Nephron progenitor cell (in vitro differentiated cells): ENCODE results near the gene KCNA2.

ENCODE experiments used
- DNase-seq: peaks from one replicate; pipeline ENCODE4 v3.0.0; 2021
- H3K27ac Mint-ChIP-seq: 2 replicates; pipeline ENCODE4 v1.8.0; 2021; ENCODE audit warnings: mild to moderate bottlenecking, moderate library complexity, mixed read lengths
- H3K27me3 Mint-ChIP-seq: 2 replicates; pipeline ENCODE4 v1.8.0; 2021; ENCODE audit warnings: mild to moderate bottlenecking, low read depth, mixed read lengths; ENCODE audit not compliant: poor library complexity
- H3K36me3 Mint-ChIP-seq: 2 replicates; pipeline ENCODE4 v1.8.0; 2021; ENCODE audit warnings: low read depth, mixed read lengths
- H3K4me1 Mint-ChIP-seq: 2 replicates; pipeline ENCODE4 v1.8.0; 2021; ENCODE audit warnings: mixed read lengths
- H3K4me3 Mint-ChIP-seq: 2 replicates; pipeline ENCODE4 v1.8.0; 2021; ENCODE audit warnings: mild to moderate bottlenecking, moderate library complexity, mixed read lengths
- H3K9me3 Mint-ChIP-seq: 2 replicates; pipeline ENCODE4 v1.8.0; 2021; ENCODE audit warnings: mild to moderate bottlenecking, moderate library complexity, mixed read lengths
- TF ChIP-seq, protein P1 (sequence below): fragments of 200-600 bp; sonication (generic); IDR thresholded peaks from 2 replicates; pipeline ENCODE4 v1.5.0; 2021; ENCODE audit warnings: antibody characterized with exemption

Gene KCNA2

GRCh38 chr1:110603058-110603457 is 3.1 kb downstream of the KCNA2 start:
- no peak overlapping the region for H3K4me3 Mint-ChIP-seq
- no peak overlapping the region for H3K27ac Mint-ChIP-seq
- H3K27me3 Mint-ChIP-seq, result peaks cover 68% of the 10 kb centered on the region
- no peak for DNase-seq
- no peaks in the 10 kb centered on the region for H3K36me3 Mint-ChIP-seq
- peaks cover 13% of the 10 kb centered on the region for H3K4me1 Mint-ChIP-seq
- TF ChIP-seq, protein P1, sequence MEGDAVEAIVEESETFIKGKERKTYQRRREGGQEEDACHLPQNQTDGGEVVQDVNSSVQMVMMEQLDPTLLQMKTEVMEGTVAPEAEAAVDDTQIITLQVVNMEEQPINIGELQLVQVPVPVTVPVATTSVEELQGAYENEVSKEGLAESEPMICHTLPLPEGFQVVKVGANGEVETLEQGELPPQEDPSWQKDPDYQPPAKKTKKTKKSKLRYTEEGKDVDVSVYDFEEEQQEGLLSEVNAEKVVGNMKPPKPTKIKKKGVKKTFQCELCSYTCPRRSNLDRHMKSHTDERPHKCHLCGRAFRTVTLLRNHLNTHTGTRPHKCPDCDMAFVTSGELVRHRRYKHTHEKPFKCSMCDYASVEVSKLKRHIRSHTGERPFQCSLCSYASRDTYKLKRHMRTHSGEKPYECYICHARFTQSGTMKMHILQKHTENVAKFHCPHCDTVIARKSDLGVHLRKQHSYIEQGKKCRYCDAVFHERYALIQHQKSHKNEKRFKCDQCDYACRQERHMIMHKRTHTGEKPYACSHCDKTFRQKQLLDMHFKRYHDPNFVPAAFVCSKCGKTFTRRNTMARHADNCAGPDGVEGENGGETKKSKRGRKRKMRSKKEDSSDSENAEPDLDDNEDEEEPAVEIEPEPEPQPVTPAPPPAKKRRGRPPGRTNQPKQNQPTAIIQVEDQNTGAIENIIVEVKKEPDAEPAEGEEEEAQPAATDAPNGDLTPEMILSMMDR, result no peak
- no peaks in the 10 kb centered on the region for H3K9me3 Mint-ChIP-seq

- Mint-ChIP-seq H3K27ac (no peak overlapping the region), H3K27me3 (peaks cover 62% of the 10 kb centered on the region), H3K4me3 (no peak overlapping the region), H3K4me1 (peaks cover 13% of the 10 kb centered on the region), H3K36me3 (no peaks in the 10 kb centered on the region), H3K9me3 (no peaks in the 10 kb centered on the region)
- no peak for DNase-seq
- TF ChIP-seq, protein P1, result no peak
These were observed 3.7 kb downstream of the KCNA2 start for GRCh38 chr1:110602466-110602865.

- peaks cover 13% of the 10 kb centered on the region for H3K4me1 Mint-ChIP-seq
- no peak overlapping the region for H3K4me3 Mint-ChIP-seq
- TF ChIP-seq, protein P1, result no peak
- DNase-seq, result no peak
- no peak overlapping the region for H3K27ac Mint-ChIP-seq
- no peaks in the 10 kb centered on the region for H3K9me3 Mint-ChIP-seq
- H3K36me3 Mint-ChIP-seq, result no peaks in the 10 kb centered on the region
- H3K27me3 Mint-ChIP-seq, result peaks cover 58% of the 10 kb centered on the region
These were observed 4.8 kb downstream of the KCNA2 start for GRCh38 chr1:110601332-110601731.

DNA sequence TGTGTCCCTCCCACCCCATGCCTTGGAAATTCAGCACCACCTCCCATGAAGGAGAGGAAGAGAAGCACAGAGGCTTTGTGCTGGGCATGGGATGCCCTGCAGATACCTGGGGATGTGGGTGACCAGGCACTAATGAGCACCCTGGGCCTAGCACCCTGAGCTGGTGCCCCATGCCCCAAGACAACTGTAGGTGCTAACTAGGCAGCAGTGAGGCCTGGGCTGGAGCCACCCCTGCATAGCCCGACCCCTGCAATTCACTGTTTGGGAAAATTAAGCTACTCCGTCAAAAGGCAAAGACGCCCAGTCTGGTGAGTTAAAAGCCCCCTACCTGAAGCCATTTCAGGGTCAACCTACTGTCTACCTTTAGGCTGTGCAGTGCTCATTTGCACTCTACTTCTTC is 5.4 kb downstream of the KCNA2 start:
- H3K4me3 Mint-ChIP-seq, result no peak overlapping the region
- DNase-seq, result no peak
- no peaks in the 10 kb centered on the region for H3K9me3 Mint-ChIP-seq
- peaks cover 7% of the 10 kb centered on the region for H3K4me1 Mint-ChIP-seq
- H3K27ac Mint-ChIP-seq, result no peak overlapping the region
- H3K36me3 Mint-ChIP-seq, result no peaks in the 10 kb centered on the region
- H3K27me3 Mint-ChIP-seq, result peaks cover 52% of the 10 kb centered on the region
- TF ChIP-seq, protein P1, result no peak

DNA sequence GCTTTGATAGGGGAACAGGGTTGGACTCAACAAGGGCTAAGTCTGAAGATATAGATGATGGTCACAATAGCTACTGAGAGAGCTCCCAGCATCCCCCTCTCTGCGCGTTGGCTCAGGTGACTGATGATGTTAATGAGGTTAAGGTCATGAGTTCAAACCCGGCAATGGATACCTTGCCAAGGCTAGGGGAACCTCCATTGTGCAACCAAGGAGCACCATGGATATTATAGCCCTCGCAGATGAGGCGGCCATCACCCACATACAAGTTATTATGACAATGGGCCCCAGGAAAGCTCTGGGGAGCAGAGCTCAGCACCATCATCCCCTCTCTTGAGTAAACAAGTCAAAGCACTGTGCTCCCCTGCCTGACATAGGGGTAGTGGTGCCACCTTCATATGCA is 8.2 kb downstream of the KCNA2 start:
- TF ChIP-seq, protein P1, result no peak
- H3K4me1 Mint-ChIP-seq, result no peaks in the 10 kb centered on the region
- H3K36me3 Mint-ChIP-seq, result no peaks in the 10 kb centered on the region
- H3K4me3 Mint-ChIP-seq, result no peak overlapping the region
- H3K9me3 Mint-ChIP-seq, result no peaks in the 10 kb centered on the region
- H3K27ac Mint-ChIP-seq, result no peak overlapping the region
- H3K27me3 Mint-ChIP-seq, result peaks cover 35% of the 10 kb centered on the region
- no peak for DNase-seq

DNA sequence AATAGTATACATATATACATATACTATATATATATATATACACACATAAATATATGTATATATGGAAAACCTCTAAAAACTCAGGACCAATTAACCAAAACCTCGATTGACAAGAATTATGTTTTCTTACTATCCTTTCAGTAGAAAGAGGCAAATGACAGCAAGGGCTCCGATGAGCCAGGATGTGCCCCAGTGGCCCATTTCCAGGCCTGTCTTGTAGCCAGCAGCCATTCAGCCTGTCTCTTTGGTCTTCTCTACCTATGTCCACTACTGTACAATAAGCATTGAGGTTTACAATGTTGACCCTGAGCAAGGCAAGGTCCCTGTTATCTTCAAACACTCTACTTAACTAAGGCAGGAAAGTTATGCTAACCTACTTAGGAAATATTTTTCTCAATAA is 9.8 kb downstream of the KCNA2 start:
- H3K4me1 Mint-ChIP-seq, result no peaks in the 10 kb centered on the region
- H3K4me3 Mint-ChIP-seq, result no peak overlapping the region
- TF ChIP-seq, protein P1, result no peak
- no peaks in the 10 kb centered on the region for H3K36me3 Mint-ChIP-seq
- peaks cover 33% of the 10 kb centered on the region for H3K27me3 Mint-ChIP-seq
- no peak for DNase-seq
- H3K9me3 Mint-ChIP-seq, result no peaks in the 10 kb centered on the region
- H3K27ac Mint-ChIP-seq, result no peak overlapping the region
